ENCODE measurements around the gene RPRM.

Gene RPRM

DNA sequence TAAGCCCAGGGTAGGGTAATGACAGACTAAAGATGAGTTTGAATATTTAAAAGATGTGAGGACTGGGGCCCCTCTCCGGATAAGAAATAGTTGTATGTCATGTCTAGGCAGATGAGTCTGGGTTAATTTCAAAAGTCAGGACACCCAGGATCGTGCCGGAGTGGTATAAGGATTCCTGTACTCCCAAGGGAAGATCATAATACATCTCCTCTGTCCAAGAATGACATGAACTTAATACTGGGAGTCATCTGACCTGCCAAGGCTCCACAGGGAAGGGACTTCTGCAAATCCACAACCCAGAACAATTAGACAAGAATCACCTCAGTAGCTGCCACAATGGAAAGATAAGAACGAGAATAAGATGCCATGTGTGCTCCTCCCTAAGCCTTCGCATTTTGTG lies 17.1 kb downstream of the RPRM start:
- H3K4ac ChIP-seq (ENCODE audit: low read length) = no peak overlapping the region
- H3K36me3 ChIP-seq (replicated peaks in 1 of 2; ENCODE audit: control insufficient read depth in 2 of 2, insufficient read depth in 2 of 2, low read length in 2 of 2) = no peaks in the 10 kb centered on the region
- no peak overlapping the region for H4K8ac ChIP-seq (ENCODE audit: low read depth, low read length)
- peaks cover 0 to 27% (median 0%) of the 10 kb centered on the region in 3 experiments for H3K27me3 ChIP-seq (ENCODE audit: control insufficient read depth in 3 of 3, insufficient read depth in 3 of 3, low read depth in 1 of 3, low read length in 3 of 3)
- no peak overlapping the region for H3K27ac ChIP-seq (replicated peaks; ENCODE audit: low read length)
- no peak overlapping the region for H3K14ac ChIP-seq (ENCODE audit: low read length)
- DNase-seq (ENCODE audit: low spot score) = no peak
- no CpG with 5 or more reads among the region's 5 CpGs for WGBS, 2 donors (ENCODE audit: extremely low coverage in 2 of 2, insufficient read length in 2 of 2, insufficient replicate concordance in 1 of 2)
- no peak overlapping the region for H2BK12ac ChIP-seq (ENCODE audit: low read length)
- H2BK15ac ChIP-seq (ENCODE audit: low read length) = no peak overlapping the region
- no peak overlapping the region for H3K9ac ChIP-seq (ENCODE audit: low read depth, low read length, poor library complexity)
- H3K23ac ChIP-seq (ENCODE audit: low read depth, low read length, poor library complexity) = no peak overlapping the region
- no peak overlapping the region for H3K4me2 ChIP-seq (ENCODE audit: insufficient read depth, low read length, poor library complexity, severe bottlenecking)
- no peak overlapping the region for H2AFZ ChIP-seq (ENCODE audit: low read length)
- no peak overlapping the region for H2BK5ac ChIP-seq (ENCODE audit: low read length)
- H2AK5ac ChIP-seq (ENCODE audit: low read depth, low read length) = no peak overlapping the region
- H3K79me1 ChIP-seq (ENCODE audit: low read depth, low read length) = no peaks in the 10 kb centered on the region
- no peaks in the 10 kb centered on the region for H3K9me3 ChIP-seq (replicated peaks in 1 of 2; ENCODE audit: control insufficient read depth in 2 of 2, insufficient read depth in 1 of 2, low read depth in 1 of 2, low read length in 2 of 2)
- H4K91ac ChIP-seq (ENCODE audit: low read depth, low read length, poor library complexity) = no peak overlapping the region
- H3K18ac ChIP-seq (ENCODE audit: low read length) = no peak overlapping the region
- H3K4me3 ChIP-seq (ENCODE audit: low read length in 2 of 2) = no peak overlapping the region
- H3K4me1 ChIP-seq (ENCODE audit: control insufficient read depth in 2 of 2, insufficient read depth in 1 of 2, low read depth in 1 of 2, low read length in 2 of 2) = no peaks in the 10 kb centered on the region
- H2BK120ac ChIP-seq (ENCODE audit: low read depth, low read length) = no peak overlapping the region

DNA sequence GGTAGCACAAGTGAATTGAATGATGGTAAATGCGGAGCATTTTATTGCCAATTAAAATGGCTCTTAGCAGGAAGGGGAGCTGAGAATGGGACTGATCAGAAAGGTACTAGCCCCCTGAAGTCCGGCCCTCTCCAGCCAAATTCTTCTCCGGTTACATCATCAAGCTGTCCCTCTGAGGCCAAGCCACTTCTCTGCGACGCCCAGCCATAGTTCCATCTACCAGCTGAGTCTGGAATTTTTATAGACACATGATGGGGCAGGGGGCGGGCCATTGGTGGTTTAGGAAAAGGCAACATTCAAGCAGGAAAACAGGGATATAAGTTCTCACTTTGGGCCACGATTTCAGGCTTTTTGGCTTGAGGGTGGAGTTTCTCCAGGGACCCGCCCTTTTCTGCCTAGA lies 22.7 kb downstream of the RPRM start:
- Histone ChIP-seq H4K8ac (ENCODE audit: low read depth, low read length) (no peak overlapping the region), H3K27me3 (ENCODE audit: control insufficient read depth in 3 of 3, insufficient read depth in 3 of 3, low read depth in 1 of 3, low read length in 3 of 3) (peaks cover 0 to 8% (median 0%) of the 10 kb centered on the region in 3 experiments), H3K9me3 (replicated peaks in 1 of 2; ENCODE audit: control insufficient read depth in 2 of 2, insufficient read depth in 1 of 2, low read depth in 1 of 2, low read length in 2 of 2) (no peaks in the 10 kb centered on the region), H2AK5ac (ENCODE audit: low read depth, low read length) (no peak overlapping the region), H2AFZ (ENCODE audit: low read length) (peak overlapping the region; percentile 56), H3K4me2 (ENCODE audit: insufficient read depth, low read length, poor library complexity, severe bottlenecking) (no peak overlapping the region), H2BK120ac (ENCODE audit: low read depth, low read length) (no peak overlapping the region), H3K14ac (ENCODE audit: low read length) (no peak overlapping the region), H3K79me1 (ENCODE audit: low read depth, low read length) (no peaks in the 10 kb centered on the region), H3K18ac (ENCODE audit: low read length) (no peak overlapping the region), H3K9ac (ENCODE audit: low read depth, low read length, poor library complexity) (no peak overlapping the region), H3K4me1 (ENCODE audit: control insufficient read depth in 2 of 2, insufficient read depth in 1 of 2, low read depth in 1 of 2, low read length in 2 of 2) (no peaks in the 10 kb centered on the region), H2BK15ac (ENCODE audit: low read length) (no peak overlapping the region), H3K27ac (replicated peaks; ENCODE audit: low read length) (no peak overlapping the region), H3K4me3 (ENCODE audit: low read length in 2 of 2) (no peak overlapping the region), H4K91ac (ENCODE audit: low read depth, low read length, poor library complexity) (no peak overlapping the region), H2BK5ac (ENCODE audit: low read length) (no peak overlapping the region), H3K36me3 (replicated peaks in 1 of 2; ENCODE audit: control insufficient read depth in 2 of 2, insufficient read depth in 2 of 2, low read length in 2 of 2) (no peaks in the 10 kb centered on the region), H3K4ac (ENCODE audit: low read length) (no peak overlapping the region), H2BK12ac (ENCODE audit: low read length) (no peak overlapping the region), H3K23ac (ENCODE audit: low read depth, low read length, poor library complexity) (no peak overlapping the region)
- DNase-seq (ENCODE audit: low spot score) = no peak
- WGBS, 2 donors (ENCODE audit: extremely low coverage in 2 of 2, insufficient read length in 2 of 2, insufficient replicate concordance in 1 of 2) = no CpG with 5 or more reads among the region's 8 CpGs

DNA sequence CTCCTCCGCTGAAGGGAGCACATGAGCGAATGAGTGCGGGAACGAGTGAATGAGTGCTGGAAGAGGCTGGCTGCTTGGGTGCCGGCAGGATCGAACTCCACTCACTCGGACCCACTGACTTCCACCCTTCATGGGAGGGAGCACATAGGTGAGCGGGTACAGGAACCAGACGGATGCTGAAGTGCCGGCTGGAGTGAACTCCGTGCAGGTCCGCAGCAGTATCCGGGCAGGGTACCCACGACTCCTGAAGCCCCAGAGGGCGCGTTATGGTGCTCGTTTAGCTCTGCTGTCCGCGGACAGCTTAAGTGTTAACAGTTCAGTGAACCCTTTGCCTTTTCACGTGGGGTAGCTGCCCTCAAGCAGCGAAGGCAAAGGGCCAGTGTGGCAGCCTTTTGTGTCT lies 23.2 kb downstream of the RPRM start:
- no peak overlapping the region for H2BK12ac ChIP-seq (ENCODE audit: low read length)
- no peak overlapping the region for H3K23ac ChIP-seq (ENCODE audit: low read depth, low read length, poor library complexity)
- H2AK5ac ChIP-seq (ENCODE audit: low read depth, low read length) = no peak overlapping the region
- no peak overlapping the region for H4K8ac ChIP-seq (ENCODE audit: low read depth, low read length)
- no peak overlapping the region for H4K91ac ChIP-seq (ENCODE audit: low read depth, low read length, poor library complexity)
- H3K4me2 ChIP-seq (ENCODE audit: insufficient read depth, low read length, poor library complexity, severe bottlenecking) = no peak overlapping the region
- no peak overlapping the region for H2BK5ac ChIP-seq (ENCODE audit: low read length)
- DNase-seq (ENCODE audit: low spot score) = no peak
- H3K4me3 ChIP-seq (ENCODE audit: low read length in 2 of 2) = no peak overlapping the region
- peak overlapping the region; percentile 56 for H2AFZ ChIP-seq (ENCODE audit: low read length)
- H3K36me3 ChIP-seq (replicated peaks in 1 of 2; ENCODE audit: control insufficient read depth in 2 of 2, insufficient read depth in 2 of 2, low read length in 2 of 2) = no peaks in the 10 kb centered on the region
- H2BK15ac ChIP-seq (ENCODE audit: low read length) = no peak overlapping the region
- H3K14ac ChIP-seq (ENCODE audit: low read length) = no peak overlapping the region
- H3K27ac ChIP-seq (replicated peaks; ENCODE audit: low read length) = no peak overlapping the region
- H3K27me3 ChIP-seq (ENCODE audit: control insufficient read depth in 3 of 3, insufficient read depth in 3 of 3, low read depth in 1 of 3, low read length in 3 of 3) = peaks cover 0 to 8% (median 0%) of the 10 kb centered on the region in 3 experiments
- H3K18ac ChIP-seq (ENCODE audit: low read length) = no peak overlapping the region
- no peak overlapping the region for H3K4ac ChIP-seq (ENCODE audit: low read length)
- H3K9ac ChIP-seq (ENCODE audit: low read depth, low read length, poor library complexity) = no peak overlapping the region
- no peaks in the 10 kb centered on the region for H3K9me3 ChIP-seq (replicated peaks in 1 of 2; ENCODE audit: control insufficient read depth in 2 of 2, insufficient read depth in 1 of 2, low read depth in 1 of 2, low read length in 2 of 2)
- no peaks in the 10 kb centered on the region for H3K79me1 ChIP-seq (ENCODE audit: low read depth, low read length)
- H3K4me1 ChIP-seq (ENCODE audit: control insufficient read depth in 2 of 2, insufficient read depth in 1 of 2, low read depth in 1 of 2, low read length in 2 of 2) = no peaks in the 10 kb centered on the region
- WGBS, 2 donors (ENCODE audit: extremely low coverage in 2 of 2, insufficient read length in 2 of 2, insufficient replicate concordance in 1 of 2) = no CpG with 5 or more reads among the region's 21 CpGs
- no peak overlapping the region for H2BK120ac ChIP-seq (ENCODE audit: low read depth, low read length)

DNA sequence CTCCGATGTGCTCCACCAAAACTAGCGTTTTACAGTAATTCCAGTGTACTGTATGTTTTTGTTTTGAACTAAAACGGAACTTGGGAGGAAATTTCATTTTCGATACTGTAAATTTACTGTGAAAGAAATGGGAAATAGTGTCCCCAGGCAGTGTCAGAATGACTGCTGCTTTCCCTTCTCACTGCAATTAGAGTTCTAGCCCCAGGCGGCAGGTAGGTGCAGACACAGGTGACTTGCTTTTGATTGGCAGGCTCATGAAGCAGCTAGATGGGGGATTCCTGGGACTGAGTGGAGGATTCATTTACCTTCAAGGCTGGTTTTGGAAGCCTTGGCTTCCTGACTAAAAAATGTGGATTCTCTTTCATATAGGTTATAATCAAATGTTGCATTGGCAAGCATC lies 27.0 kb downstream of the RPRM start:
- no peak for DNase-seq (ENCODE audit: low spot score)
- H3K27me3 ChIP-seq (ENCODE audit: control insufficient read depth in 3 of 3, insufficient read depth in 3 of 3, low read depth in 1 of 3, low read length in 3 of 3) = no peaks in the 10 kb centered on the region
- no peak overlapping the region for H3K9ac ChIP-seq (ENCODE audit: low read depth, low read length, poor library complexity)
- H3K4me3 ChIP-seq (ENCODE audit: low read length in 2 of 2) = no peak overlapping the region
- H2AFZ ChIP-seq (ENCODE audit: low read length) = no peak overlapping the region
- H4K91ac ChIP-seq (ENCODE audit: low read depth, low read length, poor library complexity) = no peak overlapping the region
- no peaks in the 10 kb centered on the region for H3K9me3 ChIP-seq (replicated peaks in 1 of 2; ENCODE audit: control insufficient read depth in 2 of 2, insufficient read depth in 1 of 2, low read depth in 1 of 2, low read length in 2 of 2)
- H3K79me1 ChIP-seq (ENCODE audit: low read depth, low read length) = peaks cover 1% of the 10 kb centered on the region
- H3K4ac ChIP-seq (ENCODE audit: low read length) = no peak overlapping the region
- no peak overlapping the region for H3K27ac ChIP-seq (replicated peaks; ENCODE audit: low read length)
- no peaks in the 10 kb centered on the region for H3K36me3 ChIP-seq (replicated peaks in 1 of 2; ENCODE audit: control insufficient read depth in 2 of 2, insufficient read depth in 2 of 2, low read length in 2 of 2)
- no peak overlapping the region for H3K23ac ChIP-seq (ENCODE audit: low read depth, low read length, poor library complexity)
- no peak overlapping the region for H2BK120ac ChIP-seq (ENCODE audit: low read depth, low read length)
- no peak overlapping the region for H2BK5ac ChIP-seq (ENCODE audit: low read length)
- no peak overlapping the region for H3K4me2 ChIP-seq (ENCODE audit: insufficient read depth, low read length, poor library complexity, severe bottlenecking)
- H2BK15ac ChIP-seq (ENCODE audit: low read length) = no peak overlapping the region
- H3K4me1 ChIP-seq (ENCODE audit: control insufficient read depth in 2 of 2, insufficient read depth in 1 of 2, low read depth in 1 of 2, low read length in 2 of 2) = no peaks in the 10 kb centered on the region
- WGBS, 2 donors (ENCODE audit: extremely low coverage in 2 of 2, insufficient read length in 2 of 2, insufficient replicate concordance in 1 of 2) = no CpG with 5 or more reads among the region's 5 CpGs
- no peak overlapping the region for H2AK5ac ChIP-seq (ENCODE audit: low read depth, low read length)
- H2BK12ac ChIP-seq (ENCODE audit: low read length) = no peak overlapping the region
- no peak overlapping the region for H4K8ac ChIP-seq (ENCODE audit: low read depth, low read length)
- no peak overlapping the region for H3K18ac ChIP-seq (ENCODE audit: low read length)
- H3K14ac ChIP-seq (ENCODE audit: low read length) = no peak overlapping the region

All from neuronal stem cell (in vitro differentiated cells).